ENCODE measurements around the gene C20orf141.

The C20orf141 gene

GRCh38 chr20:2795451-2795850 lies 19.3 kb upstream of the C20orf141 start:
- no peak for DNase-seq (ENCODE audit: low spot score)
- TF ChIP-seq CTCF (IDR thresholded peaks at IDR 0.05; ENCODE audit: borderline replicate concordance, control extremely low read depth, extremely low read depth, insufficient read depth, missing control alignments): no peak
- in situ Hi-C loops (cut with MboI; ENCODE audit: low sequenced_read_pairs, unreplicated experiment): no loop called here

DNA sequence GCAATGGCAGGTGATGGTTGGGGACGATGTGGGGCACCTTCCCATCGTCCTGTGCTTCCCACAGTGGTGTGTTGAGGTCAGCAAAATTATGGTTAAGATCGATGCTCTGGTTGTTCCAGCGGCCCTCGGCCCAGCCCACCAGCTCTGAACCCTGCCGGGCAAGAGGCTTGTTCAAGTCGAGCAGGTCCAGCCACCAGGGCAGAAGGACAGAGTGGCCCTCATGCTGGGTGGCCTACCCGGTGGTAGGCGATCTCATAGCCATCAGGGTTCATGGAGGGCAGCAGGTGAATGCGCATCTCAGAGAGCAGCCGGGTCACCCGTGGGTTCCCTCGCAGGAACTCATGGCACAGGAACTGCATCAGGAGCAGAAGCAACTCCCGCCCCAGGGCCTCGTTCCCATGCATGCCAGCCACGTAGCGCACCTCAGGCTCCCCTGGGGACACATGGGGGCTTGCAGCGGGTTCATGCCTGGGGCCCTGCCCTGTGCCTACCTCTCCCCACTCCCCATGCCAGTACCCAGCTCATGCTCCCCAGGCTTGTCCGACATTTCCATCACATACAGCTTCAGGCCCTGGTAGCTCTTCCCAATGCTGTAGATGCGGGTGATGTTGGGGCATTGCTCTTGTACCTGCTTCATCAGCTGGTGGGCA lies 18.7 kb upstream of the C20orf141 start:
- TF ChIP-seq CTCF (IDR thresholded peaks at IDR 0.05; ENCODE audit: borderline replicate concordance, control extremely low read depth, extremely low read depth, insufficient read depth, missing control alignments): no peak
- in situ Hi-C loops (cut with MboI; ENCODE audit: low sequenced_read_pairs, unreplicated experiment): no loop called here

DNA sequence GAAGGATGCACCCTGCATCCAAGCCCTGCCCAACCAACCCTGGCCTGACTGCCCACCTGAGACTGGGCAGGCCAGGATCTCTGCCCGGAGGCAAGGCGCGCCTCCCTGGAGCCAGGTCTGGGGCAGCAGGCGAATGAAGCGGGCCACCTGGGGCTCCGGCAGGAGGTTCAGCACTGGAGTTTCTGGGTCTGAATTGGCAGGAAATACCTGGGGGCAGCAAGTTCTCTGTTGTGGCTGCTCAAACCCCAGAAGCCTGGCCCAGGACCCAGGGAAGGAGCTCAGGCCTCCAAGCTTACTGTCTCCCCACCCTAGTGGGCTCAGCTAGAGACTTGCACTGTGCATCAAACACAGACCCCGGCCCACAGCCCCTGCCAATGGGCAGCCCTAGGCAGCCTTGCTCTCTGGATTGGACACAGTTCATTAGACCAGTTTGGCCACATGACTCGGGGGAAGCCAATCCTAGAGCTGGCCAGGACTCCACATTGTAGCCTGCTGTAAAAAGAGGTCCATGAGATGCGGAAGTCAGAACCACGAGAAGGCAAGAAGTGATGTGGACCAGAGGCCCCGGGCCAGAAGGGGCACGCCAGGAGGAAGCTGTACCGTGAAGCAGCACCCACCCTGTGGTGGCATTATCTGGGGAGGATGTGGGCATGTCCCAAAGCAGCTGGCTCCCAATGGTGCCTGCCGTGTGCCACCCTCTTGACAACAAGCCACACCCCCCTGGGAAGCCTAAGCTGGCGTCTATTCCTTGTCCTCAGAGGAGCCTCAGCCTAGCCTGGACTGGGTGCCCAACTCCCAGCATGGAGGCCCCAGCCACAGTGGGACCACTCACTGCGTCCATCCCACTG lies 17.4 kb upstream of the C20orf141 start:
- in situ Hi-C loops (cut with MboI; ENCODE audit: low sequenced_read_pairs, unreplicated experiment): no loop called here
- DNase-seq (ENCODE audit: low spot score): no peak
- TF ChIP-seq CTCF (IDR thresholded peaks at IDR 0.05; ENCODE audit: borderline replicate concordance, control extremely low read depth, extremely low read depth, insufficient read depth, missing control alignments): no peak

More for the DNA sequence above, 18.7 kb upstream of the C20orf141 start:
- DNase-seq (ENCODE audit: low spot score): peak; percentile 27

- no peak for TF ChIP-seq CTCF (IDR thresholded peaks at IDR 0.05; ENCODE audit: borderline replicate concordance, control extremely low read depth, extremely low read depth, insufficient read depth, missing control alignments)
- in situ Hi-C loops (cut with MboI; ENCODE audit: low sequenced_read_pairs, unreplicated experiment): no loop called here
- DNase-seq (ENCODE audit: low spot score): no peak
Measured at GRCh38 chr20:2798095-2798805, 16.5 kb upstream of the C20orf141 start.

- no peak for TF ChIP-seq CTCF (IDR thresholded peaks at IDR 0.05; ENCODE audit: borderline replicate concordance, control extremely low read depth, extremely low read depth, insufficient read depth, missing control alignments)
- in situ Hi-C loops (cut with MboI; ENCODE audit: low sequenced_read_pairs, unreplicated experiment): no loop called here
- no peak for DNase-seq (ENCODE audit: low spot score)
Measured at GRCh38 chr20:2798814-2799213, 16.0 kb upstream of the C20orf141 start.

DNA sequence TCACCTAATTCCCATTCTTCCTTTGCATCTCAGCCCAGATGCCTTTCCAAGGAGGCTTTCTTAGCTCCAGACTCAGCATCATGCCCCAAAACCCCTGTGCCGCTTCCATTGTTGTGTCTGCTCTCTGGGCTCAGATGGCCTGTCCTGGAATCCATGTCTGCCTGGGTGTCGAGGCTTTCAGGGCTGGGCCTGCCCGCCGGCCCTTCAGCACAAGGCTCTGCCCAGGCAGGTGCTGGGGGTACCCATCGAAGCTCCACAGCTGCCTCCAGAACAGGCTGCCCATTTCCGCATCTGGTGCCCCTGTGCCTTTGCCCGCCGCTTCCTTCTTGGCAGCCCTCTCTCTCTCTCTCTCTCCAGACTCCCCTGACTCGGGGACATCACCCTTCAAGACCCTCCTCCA lies 15.5 kb upstream of the C20orf141 start:
- in situ Hi-C loops (cut with MboI; ENCODE audit: low sequenced_read_pairs, unreplicated experiment): no loop called here
- TF ChIP-seq CTCF (IDR thresholded peaks at IDR 0.05; ENCODE audit: borderline replicate concordance, control extremely low read depth, extremely low read depth, insufficient read depth, missing control alignments): no peak
- DNase-seq (ENCODE audit: low spot score): no peak
